ENCODE results near the gene DEPDC4. TPM values are rescaled to one million over a fixed set of nuclear protein-coding genes. Genes with fewer than 3 reads are reported as not detected.
"Not testable (repeated sequence)": the region's sequence is repeated elsewhere in the genome, so short reads cannot be mapped to it uniquely, and the experiment has no call there.

Gene DEPDC4
- 3.5 TPM for polyA plus RNA-seq (2012; ENCODE audit: insufficient read depth, insufficient read length)

DNA sequence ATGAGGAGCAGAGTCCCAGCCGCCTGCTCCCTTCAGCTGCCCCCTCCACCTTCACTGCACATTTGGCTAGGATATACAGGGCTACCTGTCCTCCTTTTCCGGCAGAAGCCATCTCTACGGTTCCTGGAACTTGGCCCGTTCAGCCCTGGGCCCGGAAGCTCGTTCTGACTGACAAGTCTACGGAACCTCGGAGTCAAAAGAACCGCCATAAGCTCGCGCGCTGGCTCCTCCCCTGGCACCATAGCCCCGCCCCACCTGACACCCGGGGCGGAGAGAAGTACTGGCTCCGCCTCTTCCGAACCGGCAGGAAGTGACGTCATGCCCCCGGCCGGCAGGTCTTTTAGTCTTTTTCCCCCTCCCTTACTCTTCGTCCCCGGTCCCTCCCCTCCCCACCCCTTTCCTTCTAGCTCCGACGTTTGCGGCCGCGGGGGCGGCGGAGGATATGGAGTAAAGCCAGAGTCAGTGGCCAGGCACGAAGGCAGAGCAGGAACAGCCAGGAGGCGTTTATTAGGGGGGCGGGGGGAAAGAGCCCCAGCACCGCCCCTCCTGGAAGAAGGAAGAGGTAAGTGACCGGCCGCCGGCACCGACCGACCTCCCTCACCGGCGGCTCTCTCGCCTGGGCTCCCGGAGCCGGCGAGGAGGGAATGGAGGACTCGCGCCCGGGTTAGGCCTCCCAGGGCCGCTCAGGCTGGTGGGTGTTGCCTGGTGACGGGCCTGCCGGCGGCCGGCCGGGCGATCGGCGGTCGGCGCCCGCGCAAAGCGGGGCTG lies at the start of gene DEPDC4, which contains the start of gene SCYL2:
Gene DEPDC4, minus strand, starts transcription at position 245 of the 768 bp plus-strand sequence. Its CDS starts 3 bp downstream, at position 242.
Gene SCYL2, plus strand, starts transcription at position 343 of the 768 bp plus-strand sequence. CDS start 15,794 bp downstream, outside the sequence.
- peak; percentile 90 for DNase-seq (ENCODE audit: low read depth, low spot score)

DNA sequence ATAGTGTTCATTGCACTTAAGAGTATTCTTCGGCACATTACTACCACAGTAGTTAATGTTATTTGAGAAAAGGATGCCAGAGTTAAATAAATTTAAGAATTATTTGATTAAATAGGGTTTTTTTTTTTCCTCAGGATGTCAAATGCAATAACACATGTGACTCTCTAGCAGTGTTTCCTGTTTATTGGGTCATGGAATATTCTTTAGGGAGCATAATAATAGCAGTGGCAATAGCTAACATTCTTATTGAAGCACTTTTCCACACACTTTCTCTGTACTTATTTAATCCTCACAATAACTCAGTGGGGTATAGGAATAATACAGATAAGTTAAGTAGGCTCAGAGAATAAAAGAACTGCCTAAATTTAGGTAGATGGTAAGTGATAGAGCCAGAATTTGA lies 44.4 kb upstream of the DEPDC4 start:
- no peak for DNase-seq (ENCODE audit: low read depth, low spot score)
- no peak overlapping the region for H3K4me3 ChIP-seq (ENCODE audit: low read length)

More for the DNA sequence above, at the start of gene DEPDC4, which contains the start of gene SCYL2:
- peak within 1 kb of the TSS; percentile 82 for H3K4me3 ChIP-seq (ENCODE audit: low read length)

DNA sequence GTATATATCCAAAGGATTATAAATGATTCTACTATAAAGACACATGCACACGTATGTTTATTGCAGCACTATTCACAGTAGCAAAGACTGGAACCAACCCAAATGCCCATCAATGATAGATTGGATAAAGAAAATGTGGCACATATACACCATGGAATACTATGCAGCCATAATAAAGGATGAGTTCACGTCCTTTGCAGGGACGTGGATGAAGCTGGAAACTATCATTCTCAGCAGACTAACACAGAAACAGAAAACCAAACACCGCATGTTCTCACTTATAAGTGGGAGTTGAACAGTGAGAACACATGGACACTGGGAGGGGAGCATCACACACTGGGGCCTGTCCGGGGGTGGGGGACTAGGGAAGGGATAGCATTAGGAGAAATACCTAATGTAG lies 41.3 kb upstream of the DEPDC4 start:
- H3K4me3 ChIP-seq (ENCODE audit: low read length); DNase-seq (ENCODE audit: low read depth, low spot score): not testable (repeated sequence)

DNA sequence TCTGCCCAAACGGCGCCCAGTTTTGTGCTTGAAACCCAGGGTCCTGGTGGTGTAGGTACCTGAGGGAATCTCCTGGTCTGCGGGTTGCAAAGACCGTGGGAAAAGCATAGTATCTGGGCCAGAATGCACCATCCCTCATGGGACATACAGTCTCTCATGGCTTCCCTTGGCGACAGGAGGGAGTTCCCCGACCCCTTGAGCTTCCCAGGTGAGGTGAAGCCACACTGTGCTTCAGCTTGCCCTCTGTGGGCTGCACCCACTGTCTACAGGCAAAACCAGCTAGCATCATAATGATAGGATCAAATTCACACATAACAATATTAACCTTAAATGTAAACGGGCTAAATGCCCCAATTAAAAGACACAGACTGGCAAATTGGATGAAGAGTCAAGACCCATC lies 37.5 kb upstream of the DEPDC4 start:
- DNase-seq (ENCODE audit: low read depth, low spot score); H3K4me3 ChIP-seq (ENCODE audit: low read length): not testable (repeated sequence)

DNA sequence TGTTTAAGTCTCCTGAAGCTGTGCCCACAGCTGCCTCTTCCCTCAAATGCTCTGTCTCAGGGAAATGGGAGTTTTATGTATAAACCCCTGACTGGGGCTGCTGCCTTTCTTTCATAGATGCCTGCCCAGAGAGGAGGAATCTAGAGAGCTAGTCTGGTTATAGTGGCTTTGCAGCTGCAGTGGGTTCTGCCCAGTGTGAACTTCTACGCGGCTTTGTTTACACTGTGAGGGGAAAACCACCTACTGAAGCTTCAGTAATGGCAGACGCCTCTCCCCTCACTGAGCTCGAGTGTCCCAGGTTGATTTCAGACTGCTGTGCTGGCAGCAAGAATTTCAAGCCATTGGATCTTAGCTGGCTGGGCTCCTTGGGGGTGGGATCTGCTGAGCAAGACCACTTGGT lies 37.0 kb upstream of the DEPDC4 start:
- H3K4me3 ChIP-seq (ENCODE audit: low read length) = no peak overlapping the region
- no peak for DNase-seq (ENCODE audit: low read depth, low spot score)

DNA sequence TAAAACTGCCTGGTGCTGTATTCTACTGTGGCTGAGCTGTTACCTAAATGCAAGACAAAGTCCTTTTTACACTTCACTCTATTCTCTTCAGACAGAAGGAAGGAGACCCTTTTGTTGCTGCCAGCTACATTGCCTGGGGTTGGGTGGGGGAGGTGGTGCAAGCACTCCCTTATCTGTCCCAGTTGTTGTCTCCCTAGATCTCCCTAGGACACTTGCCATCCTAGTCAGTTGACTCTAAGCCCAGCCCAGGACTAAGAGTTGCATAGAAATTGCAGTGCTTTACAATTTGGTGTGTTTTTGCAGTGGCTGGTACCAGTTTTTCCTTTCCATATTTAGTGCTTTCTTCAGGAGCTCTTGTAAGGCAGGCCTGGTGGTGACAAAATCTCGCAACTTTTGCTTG lies 35.2 kb upstream of the DEPDC4 start:
- no peak for DNase-seq (ENCODE audit: low read depth, low spot score)
- no peak overlapping the region for H3K4me3 ChIP-seq (ENCODE audit: low read length)

DNA sequence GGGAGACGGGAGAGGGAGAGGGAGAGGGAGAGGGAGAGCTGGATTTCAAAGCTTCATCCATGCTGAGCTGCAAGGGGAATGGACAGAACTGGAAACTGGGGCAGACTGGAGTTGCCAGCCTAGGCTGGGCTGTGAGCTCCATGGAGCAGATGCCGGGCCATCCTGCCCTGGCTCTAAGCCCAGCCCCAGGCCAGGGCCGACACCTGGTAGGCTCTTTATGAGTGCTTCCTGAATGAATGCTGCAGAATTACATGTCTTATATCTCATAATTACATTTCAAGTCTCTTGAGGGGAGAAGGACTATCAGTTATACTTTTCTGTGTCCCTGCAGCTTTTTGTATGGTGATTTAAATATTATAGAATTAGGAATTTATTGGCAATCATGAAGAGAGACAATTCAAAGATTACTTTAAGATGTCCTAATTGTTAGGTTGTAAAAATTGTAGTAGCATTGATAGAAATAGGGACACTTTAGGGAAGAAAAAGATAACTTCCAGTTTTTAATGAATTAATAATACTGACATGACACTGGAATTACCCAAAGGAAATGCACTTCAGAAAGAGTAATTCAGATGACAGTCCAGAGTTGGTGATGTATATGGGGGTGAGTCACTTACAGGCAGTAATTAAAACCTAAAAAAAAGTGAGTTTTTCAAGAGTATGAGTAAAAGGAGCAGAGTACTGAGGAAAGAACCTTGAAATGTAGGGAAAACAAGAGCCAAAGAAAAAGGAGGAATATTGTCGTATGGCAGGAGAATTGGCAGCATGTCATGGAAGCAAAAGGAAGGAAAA lies 29.1 kb upstream of the DEPDC4 start:
- no peak overlapping the region for H3K4me3 ChIP-seq (ENCODE audit: low read length)
- no peak for DNase-seq (ENCODE audit: low read depth, low spot score)

DNA sequence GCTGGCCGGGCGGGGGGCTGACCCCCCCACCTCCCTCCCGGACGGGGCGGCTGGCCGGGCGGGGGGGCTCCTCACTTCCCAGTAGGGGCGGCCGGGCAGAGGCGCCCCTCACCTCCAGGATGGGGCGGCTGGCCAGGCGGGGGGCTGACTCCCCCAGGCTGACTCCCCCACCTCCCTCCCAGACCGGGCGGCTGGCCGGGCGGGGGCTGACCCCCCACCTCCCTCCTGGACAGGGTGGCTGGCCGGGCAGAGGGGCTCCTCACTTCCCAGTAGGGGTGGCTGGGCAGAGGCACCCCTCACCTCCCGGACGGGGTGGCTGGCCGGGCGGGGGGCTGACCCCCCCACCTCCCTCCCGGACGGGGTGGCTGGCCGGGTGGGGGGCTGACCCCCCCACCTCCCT lies 27.5 kb upstream of the DEPDC4 start:
- DNase-seq (ENCODE audit: low read depth, low spot score); H3K4me3 ChIP-seq (ENCODE audit: low read length): not testable (repeated sequence)

DNA sequence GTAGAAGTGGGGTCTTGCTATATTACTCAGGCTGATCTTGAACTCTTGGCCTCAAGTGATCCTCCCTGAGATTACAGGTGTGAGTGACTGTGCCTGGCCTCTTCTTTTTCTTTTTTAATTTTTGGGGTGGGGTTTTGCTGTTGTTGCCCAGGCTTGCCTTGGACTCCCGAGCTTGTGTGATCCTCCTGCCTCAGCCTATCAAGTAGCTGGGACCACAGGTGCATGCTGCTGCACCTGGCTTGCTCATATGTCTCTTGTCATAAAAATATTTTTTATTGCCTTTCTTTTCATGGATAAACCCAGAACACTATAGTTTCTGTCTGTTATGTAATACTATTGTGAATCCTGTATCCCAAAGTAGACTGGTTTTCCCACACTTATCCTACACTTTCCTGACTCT lies 26.1 kb upstream of the DEPDC4 start:
- DNase-seq (ENCODE audit: low read depth, low spot score) = no peak

DNA sequence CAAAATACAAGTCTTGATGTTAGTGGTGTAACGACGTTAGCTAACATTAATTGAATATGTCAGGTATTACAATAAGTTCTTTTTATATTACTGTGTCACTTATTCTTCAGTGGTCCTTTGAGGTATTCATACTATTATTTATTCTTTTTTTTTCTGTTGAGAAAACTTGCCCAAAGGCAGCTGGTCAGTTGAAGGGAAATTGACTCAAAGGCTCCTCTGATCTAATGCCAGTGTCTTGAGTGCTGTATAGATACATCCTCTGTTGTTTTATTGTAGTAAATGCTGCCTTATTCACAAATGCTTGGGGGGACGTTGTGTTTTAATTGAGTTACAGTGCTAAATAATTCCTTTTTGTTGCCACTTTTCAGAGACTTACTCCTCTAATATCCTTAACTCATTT lies 23.1 kb upstream of the DEPDC4 start:
- DNase-seq (ENCODE audit: low read depth, low spot score) = no peak

More for the DNA sequence above, 26.1 kb upstream of the DEPDC4 start:
- no peak overlapping the region for H3K4me3 ChIP-seq (ENCODE audit: low read length)

DNA sequence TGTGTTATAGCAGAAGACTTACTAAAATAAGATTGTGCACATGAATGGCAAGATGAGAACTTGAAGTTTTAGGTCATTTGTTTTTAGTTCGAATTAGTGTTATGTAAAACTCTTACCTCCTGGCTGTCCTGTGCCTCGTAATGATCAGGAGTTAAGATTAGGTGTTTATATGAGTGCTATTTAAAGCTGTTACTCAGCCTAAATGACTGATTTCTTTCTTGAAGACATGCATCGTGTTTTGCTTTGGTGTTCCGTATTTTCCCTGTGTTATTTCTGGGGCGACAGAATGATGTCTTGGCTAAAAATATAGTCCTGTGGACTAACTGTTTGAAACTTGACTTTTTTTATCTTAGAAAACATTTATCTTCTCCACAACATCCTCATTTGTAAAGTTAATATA lies 22.2 kb upstream of the DEPDC4 start:
- no peak for DNase-seq (ENCODE audit: low read depth, low spot score)
- no peak overlapping the region for H3K4me3 ChIP-seq (ENCODE audit: low read length)

More for the DNA sequence above, 23.1 kb upstream of the DEPDC4 start:
- H3K4me3 ChIP-seq (ENCODE audit: low read length) = no peak overlapping the region

DNA sequence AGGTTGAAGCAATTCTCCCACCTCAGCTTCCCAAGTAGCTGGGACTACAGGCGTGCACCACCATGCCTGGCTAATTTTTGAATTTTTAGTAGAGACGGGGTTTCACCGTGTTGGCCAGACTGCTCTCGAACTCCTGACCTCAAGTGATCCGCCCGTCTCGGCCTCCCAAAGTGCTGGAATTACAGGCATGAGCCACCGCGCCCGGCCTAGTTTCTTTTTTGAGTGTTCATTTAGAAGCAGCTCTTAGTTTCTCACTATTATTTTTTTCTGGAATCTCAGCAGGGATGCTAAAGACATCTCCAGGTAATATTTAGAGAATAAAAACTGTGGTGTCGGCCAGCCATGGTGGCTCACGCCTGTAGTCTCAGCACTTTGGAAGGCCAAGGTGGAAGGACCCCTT lies 17.7 kb upstream of the DEPDC4 start:
- not testable (repeated sequence) for H3K4me3 ChIP-seq (ENCODE audit: low read length); DNase-seq (ENCODE audit: low read depth, low spot score)

DNA sequence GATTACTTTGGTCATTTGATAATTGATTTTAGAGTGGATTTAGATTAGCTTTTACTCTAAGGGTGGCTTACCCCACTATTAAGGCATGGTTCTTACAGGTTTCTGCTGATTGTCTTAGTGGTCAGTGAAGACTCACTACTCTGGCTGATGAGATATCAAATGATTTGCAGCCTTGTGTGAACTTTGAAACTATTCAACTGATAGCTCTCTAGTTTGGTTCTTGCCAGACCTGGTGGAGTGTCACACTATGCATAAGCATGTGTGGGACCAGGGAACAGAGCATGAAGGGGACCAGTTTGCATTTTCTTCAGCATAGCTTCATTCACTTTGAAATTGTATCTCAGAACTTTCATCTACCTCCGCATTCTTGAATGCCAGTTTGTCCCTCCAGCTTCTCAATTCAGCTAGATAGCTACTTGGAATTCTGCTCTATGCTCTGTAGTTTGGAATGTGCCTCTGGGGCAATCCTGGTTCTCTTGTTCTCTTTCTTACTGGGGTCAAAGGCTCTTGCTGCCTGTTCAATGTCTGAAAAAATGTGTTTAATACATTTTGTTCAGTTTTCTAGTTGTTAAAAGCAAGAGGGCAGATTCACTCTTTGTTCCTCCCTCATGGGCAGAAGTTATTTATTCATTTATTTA lies 12.8 kb upstream of the DEPDC4 start:
- H3K4me3 ChIP-seq (ENCODE audit: low read length) = no peak overlapping the region
- no peak for DNase-seq (ENCODE audit: low read depth, low spot score)

DNA sequence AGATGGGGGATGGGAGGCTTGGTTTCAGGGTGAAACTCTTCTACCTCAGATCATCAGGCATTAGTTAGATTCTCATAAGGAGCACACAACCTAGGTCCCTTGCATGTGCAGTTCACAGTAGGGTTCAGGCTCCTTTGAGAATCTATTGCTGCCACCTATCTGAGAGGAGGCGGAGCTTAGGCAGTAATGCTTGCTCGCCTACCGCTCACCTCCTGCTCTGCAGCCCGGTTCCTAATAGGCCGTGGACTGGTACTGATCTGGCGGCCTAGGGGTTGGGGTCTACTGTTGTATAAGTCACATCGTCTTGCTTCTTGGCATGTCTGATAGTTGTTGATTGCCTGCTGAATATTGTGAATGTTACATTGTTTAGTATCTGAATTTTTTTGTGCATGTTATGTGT lies 12.3 kb upstream of the DEPDC4 start:
- no peak overlapping the region for H3K4me3 ChIP-seq (ENCODE audit: low read length)
- DNase-seq (ENCODE audit: low read depth, low spot score) = no peak

DNA sequence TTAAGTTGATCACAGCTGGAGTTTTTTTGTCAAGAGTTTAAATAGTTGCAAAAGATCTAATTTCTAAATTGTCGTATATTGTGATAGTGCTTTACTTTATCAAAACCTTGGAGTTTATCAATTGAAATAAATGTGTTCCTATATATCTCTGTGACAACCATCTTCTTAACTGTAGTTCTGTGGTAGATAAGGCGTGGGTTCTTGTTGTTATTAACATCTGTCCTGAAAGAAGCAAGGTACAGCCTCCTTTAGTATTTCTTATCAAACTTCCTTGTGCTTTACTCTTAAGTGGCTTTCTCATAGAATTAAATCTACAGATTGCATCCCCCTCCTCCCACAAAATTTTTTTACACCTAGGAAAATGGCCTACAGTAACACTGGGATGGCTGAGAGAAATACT lies 7.4 kb upstream of the DEPDC4 start:
- DNase-seq (ENCODE audit: low read depth, low spot score) = no peak
- no peak overlapping the region for H3K4me3 ChIP-seq (ENCODE audit: low read length)

DNA sequence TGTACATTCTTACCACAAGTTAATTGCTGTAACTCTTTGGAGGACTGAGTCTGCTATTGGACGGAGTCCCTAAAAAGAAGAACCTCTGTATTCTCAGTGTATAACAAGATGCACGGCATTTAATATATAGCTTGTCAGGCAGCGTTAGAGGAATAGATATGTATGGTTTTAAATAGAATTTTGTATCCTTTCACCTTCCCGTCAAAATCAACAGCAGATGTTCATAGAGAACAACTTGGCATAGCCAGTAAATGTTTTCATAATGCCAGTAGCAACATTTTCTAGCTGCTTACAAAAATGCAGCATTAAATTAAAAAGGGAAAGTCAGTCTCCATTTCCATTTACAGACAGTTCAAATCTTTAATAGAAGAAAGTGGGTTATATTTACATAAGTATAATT lies 6.9 kb upstream of the DEPDC4 start:
- no peak for DNase-seq (ENCODE audit: low read depth, low spot score)
- no peak overlapping the region for H3K4me3 ChIP-seq (ENCODE audit: low read length)

DNA sequence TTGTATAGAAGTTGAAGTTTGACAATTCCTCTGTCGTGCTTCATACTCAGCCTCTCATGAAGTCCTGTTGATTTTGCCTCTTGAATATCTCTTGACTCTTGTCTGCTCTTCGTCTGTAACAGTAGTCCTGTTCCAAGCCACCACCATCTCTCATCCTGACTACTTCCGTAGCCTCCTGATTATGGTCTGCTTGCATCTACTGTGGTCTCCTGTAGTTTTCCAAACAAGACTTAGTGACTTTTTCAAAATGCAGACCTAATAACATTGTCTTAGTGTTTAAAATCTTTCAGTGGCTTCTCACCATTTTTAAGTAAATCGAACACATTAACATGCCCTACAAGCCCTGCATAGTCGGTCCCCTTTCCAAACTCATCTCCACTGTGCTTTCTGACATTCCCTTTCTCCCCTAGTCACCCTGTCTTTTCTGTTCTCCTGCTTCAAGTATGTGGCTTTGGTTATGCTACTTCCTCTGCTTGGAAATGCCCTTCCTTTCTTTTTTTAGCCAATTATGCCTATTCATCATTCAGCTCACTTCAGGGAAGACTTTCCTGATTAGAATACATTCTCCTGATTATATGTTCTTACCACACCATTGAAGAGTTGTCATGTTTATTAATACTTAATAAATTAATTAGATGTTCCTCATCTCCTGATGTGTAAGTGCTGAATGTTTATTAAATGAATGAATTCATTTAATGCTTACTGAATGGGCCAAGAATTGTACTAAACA lies 2.1 kb upstream of the DEPDC4 start:
- no peak overlapping the region for H3K4me3 ChIP-seq (ENCODE audit: low read length)
- no peak for DNase-seq (ENCODE audit: low read depth, low spot score)

DNA sequence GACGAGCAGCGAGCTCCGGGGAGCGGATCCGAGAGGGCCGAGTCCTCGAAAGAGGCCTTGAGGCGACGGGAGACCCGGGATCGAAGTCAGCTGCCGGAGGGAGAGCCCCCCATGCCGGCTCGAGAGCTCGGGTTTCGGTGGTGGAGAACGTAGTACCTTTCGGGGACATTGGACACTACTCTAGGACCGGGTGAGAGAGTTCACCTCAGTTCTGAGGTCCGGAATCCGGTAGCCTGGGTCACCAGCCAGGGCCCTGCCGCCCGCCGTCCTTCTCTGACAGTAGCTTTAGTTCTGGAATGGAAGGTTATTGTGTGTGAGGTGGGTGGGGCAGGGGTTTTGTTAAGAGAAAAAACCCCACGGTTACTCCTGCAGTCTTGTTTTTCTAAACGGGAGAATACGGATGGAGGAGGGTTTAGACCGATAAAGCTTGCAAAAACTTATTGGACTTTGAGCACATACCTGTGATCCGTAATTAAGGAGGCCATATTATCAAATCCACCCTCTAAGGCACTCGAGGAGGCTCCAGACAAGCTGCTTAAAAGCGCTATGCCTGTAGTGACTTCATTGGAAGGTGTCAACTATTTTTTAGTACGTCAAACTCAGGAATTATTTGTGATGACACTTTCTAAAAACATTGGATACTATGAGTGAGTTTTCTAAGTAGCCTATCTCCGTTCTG lies 863 bp upstream of the DEPDC4 start:
- DNase-seq (ENCODE audit: low read depth, low spot score) = no peak
- H3K4me3 ChIP-seq (ENCODE audit: low read length) = peak overlapping the region; percentile 82

DNA sequence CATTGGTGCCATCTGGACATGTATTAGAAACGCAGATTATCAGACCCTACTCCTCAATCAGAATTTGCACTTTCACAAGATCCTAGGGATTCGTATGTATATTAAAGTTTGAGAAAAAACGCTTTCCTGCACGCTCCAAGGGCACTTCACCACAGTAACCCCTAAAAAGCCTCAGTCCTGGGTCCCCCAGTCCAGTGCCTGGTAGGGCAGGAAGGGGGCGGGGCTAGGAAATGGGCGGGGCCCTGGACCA lies 369 bp downstream of the DEPDC4 start:
- H3K4me3 ChIP-seq (ENCODE audit: low read length) = peak overlapping the region; percentile 82
- DNase-seq (ENCODE audit: low read depth, low spot score) = peak; percentile 80

Measured in Jurkat, Clone E6-1 (cell line).